ENCODE results near the gene USH1G.

- TF ChIP-seq CTCF (IDR thresholded peaks at IDR 0.05; ENCODE audit: low read depth, low read length), result no peak
- no peak for TF ChIP-seq POLR2A (IDR thresholded peaks at IDR 0.05; ENCODE audit: extremely low read depth, insufficient read length)
- TF ChIP-seq MAX (IDR thresholded peaks at IDR 0.05; ENCODE audit: low read depth, low read length), result no peak
These were observed 51.5 kb downstream of the USH1G start for GRCh38 chr17:74871356-74872076.
